ENCODE results near the gene MBD3L2B.
A peak's percentile ranks its signal among the peaks of the same experiment; 100 is the strongest.

Gene MBD3L2B

DNA sequence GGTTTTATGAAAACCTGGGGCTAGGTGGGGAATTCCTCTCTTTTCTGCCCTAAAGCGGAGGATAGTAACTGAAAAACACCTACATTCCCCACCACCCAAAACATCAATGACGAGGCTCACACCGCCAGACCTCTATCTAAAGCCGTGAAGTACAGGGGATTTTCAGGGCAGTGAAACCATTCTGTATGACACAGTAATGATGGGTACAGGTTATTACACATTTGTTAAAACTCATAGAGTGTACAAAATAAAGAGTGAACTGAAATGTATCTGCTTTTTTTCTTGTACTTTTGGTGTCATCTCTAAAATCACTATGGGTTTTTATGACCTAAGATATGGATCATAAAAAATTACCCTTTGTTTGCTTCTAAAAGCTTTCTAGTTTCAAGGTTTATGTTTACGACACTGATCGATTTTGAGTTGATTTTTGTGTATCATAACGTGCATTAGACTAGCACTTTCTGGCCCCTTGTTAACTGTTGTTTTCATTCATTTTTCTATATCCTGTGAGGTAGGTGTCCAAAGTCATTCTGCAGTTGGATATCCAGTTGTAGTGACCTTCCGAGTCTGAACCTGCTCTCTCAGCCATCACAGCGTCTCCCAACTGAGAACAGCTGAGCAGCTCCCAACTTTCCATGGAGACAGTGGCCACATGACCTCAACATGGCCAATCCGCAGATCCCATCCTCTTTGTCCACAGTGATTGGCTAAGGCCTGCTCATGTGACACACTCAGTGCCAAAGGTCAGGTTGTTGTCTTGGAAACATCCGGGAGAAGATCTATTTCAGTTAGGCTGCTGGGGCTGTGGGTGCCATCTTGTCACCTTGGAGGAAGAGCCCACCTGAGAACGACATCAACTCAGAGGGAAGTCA, 10.3 kb downstream of the MBD3L2B start:
- DNase-seq (ENCODE audit: low spot score), result no peak

DNA sequence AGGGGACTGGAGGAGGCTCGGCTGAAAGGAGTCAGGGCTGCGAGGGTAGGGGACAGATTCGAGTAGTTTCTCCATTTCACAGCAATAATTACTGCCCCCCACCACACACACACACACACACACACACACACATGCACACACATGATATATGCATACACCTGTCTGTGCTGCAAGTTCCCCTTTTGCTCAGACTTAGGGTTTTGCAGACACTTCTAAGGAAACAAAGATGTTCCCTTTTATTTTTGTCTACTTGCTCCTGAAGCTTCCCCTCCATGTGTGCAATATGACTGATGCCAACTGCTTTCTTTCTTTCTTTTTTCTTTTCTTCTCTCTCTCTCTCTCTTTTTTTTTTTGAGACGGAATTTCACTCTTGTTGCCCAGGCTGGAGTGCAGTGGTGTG, 13.4 kb downstream of the MBD3L2B start:
- no peak for DNase-seq (ENCODE audit: low spot score)

DNA sequence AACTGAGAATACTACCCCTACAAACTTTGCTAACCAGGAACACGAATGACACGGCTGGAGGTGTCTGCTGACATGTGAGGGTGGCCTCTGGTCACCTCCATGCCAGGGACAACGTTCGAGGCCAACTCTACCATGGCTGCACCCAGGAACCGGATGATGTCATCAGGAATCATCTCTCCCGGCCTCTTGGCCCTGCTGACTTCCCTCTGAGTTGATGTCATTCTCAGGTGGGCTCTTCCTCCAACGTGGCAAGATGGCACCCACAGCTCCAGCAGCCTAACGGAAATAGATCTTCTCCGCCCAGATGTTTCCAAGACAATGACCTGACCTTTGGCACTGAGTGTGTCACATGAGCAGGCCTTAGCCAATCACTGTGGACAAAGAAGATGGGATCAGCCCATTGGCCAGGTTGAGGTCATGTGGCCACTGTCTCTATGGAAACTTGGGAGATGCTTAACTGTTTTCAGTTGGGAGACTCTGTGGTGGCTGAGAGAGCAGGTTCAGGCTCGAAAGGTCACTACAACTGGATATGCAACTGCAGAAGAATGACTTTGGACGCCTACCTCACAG, 15.0 kb downstream of the MBD3L2B start:
- DNase-seq (ENCODE audit: low spot score), result no peak

DNA sequence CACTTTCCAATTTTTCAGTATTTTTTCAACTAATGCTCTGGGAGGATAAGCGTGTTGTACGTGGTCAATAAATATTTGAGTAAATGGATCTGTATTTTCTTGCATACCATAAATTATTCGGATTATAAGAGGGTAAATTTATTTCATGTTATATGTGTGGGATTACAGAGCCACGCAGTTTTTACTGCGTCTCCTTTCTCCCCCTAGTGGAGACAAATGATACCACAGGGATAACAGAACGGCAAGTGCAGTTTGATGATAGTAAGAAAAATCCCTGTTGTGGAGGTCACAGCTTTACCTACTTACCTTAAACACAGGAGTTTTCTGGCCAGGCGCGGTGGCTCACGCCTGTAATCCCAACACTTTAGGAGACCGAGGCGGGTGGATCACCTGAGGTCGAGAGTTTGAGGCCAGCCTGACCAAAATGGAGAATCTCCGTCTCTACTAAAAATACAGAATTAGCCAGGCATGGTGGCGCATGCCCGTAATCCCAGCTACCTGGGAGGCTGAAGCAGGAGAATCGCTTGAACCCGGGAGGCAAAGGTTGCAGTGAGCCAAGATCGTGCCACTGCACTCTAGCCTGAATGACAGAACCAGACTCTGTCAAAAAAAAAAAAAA, 16.8 kb downstream of the MBD3L2B start:
- no peak for DNase-seq (ENCODE audit: low spot score)

DNA sequence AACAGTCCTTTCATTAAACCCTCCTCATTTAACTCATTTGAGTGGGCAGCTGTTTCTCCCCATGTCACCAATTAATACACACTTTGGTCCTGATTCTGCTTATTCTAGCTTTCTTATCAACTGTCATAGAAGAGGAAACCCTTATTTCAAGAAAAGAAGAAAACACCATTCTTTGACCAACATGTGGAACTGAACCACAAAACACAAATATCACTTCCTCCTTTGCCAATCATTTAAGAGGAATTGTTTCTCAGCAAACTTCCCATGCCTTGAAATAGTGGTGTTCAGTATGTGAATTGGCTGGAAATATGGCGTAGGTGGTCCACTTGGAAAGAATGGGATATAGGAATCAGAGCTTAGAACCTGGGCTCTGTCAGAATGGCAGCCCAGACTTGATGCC, 20.4 kb downstream of the MBD3L2B start:
- no peak for DNase-seq (ENCODE audit: low spot score)

DNA sequence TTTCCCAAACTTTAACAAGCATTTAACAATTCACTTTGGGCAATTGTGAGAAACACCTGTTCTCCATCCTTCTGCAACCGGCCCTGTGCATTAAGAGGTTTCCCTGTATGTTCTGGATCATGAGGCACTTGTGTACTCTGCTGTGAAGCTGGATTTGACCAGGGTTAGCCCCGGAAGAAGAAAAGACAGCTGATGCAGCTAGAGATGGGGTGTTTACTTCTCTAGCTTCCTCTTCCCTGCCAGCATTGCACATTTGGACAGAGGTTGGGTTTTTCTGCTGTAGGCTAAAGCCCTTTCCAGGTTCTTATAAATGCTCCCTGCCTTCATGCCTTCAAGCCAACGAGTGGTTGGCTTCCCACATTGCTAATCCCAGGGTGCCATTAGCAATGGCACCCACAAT, 20.9 kb downstream of the MBD3L2B start:
- DNase-seq (ENCODE audit: low spot score), result no peak

DNA sequence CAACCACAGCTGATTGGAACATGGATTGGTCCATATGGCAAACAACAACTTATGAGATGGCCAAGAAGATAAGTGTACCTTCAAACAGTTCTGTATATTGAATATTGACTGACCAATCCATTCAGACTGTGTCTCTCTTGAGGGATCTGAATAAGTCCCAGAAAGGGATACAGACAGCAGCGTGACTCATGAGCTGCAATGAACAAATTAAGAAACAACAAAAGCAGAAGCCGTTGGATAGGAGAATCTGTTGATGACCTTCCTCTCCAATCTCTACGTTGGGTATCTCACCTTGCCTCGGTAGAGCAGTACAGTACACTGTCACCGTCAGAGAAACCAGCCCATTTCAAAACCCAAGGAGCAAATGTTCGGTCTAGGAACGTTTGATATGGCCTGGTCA, 21.3 kb downstream of the MBD3L2B start:
- DNase-seq (ENCODE audit: low spot score), result no peak

DNA sequence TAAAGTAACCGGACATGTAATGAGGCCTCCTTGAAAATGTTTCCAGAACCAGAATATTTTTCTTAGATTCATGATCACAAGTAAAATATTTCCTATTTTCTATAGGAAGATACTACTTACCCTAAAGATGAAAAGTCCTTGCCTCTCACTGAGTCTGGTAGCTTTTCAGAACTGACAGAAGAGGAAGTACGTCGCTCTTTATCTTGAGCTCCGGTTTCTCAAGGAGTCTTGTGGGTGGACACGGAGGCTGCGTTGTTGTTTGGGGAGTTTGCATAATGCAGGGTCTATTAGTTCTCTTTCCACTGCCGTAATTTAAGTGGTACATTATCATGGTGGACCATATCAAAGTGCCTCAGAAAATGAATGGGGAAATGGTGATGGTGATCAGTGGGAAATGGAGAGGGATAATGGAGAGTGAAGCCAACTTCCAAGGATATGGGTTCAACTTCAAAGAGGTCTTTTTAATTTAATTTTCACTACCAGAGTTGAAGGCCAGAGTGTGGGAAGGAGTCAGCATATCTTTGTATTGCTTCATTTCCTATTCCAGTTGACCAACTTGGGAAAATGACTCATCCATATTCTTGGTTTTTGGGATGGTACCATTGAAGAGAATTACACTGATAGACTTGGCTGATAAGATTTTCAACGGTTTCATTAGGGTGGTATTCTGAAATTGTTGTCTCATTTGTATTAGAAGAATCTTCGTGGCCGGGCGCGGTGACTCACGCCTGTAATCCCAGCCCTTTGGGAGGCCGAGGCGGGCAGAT, 23.4 kb downstream of the MBD3L2B start:
- no peak for DNase-seq (ENCODE audit: low spot score)

DNA sequence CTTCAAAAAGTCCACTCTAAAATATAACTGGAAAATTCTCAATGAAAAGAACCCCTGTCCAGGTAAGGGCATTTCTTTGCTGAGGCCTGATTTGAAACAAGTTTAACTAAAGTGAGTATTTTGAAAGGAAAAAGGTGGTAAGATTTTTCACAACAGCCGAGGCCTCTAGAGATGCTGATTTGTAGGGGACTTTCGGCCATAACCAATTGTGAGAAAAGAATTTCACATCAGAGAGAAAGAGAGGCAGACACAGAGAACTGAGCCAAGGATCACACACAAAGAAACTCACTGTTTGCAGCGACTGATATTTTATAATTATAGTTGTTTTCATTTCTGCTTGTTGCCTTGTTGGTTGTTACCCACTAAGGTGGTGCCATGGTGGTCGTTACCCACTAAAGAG, 24.4 kb downstream of the MBD3L2B start:
- no peak for DNase-seq (ENCODE audit: low spot score)

DNA sequence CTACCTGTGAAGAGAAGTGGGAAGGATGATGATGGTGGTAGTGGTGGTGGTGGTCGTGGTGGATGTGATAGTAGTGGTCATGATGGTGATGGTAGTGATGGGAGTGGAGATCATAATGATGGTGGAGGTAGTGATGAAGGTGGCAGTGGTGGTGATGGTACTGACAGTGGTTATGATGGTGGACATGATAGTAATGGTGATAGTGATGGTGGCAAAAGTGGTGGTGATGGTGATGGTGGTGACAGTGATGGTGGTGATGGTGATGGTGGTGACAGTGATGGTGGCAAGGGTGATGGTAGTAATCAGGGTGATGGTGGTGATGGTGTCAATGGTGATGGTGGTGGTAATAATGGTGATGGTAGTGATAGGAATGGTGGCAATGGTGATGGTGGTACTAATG, 26.2 kb downstream of the MBD3L2B start:
- no peak for DNase-seq (ENCODE audit: low spot score)

DNA sequence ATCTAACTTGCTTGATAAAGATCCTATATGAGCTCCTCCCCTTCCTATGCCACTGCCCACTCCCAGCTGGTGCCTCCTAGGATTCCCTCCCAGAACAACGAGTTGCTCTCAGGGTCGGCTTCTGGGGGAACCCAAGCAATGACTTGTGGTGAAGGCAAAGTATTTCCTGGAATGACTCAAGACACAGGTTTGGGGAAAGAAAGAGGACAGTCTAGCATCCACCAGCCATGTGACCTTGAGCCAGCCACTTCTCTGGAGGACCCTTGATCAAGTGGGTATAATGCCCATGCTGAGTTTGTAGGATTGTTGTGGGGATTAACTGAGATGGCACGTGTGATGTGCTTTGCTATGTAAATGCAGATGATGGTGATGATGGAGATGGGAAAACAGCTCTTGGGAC, 33.0 kb downstream of the MBD3L2B start:
- no peak for DNase-seq (ENCODE audit: low spot score)

DNA sequence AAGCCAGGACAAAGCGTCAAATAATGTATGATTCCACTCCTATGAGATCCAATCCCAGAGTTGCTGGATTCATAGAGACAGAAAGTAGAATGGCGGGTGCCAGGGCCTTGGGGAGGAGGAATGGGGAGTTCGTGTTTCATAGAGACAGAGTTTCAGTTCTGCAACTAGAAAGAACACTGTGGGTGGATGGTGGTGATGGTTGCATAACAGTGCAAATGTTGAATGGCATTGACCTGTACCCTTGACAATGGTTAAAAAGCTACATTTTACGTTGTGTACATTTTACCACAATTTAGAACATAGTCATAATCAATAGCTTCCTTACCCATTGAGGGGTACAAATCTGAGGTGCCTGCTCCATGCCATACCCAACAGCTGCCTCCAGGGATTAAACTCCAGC, 33.4 kb downstream of the MBD3L2B start:
- DNase-seq (ENCODE audit: low spot score), result no peak

DNA sequence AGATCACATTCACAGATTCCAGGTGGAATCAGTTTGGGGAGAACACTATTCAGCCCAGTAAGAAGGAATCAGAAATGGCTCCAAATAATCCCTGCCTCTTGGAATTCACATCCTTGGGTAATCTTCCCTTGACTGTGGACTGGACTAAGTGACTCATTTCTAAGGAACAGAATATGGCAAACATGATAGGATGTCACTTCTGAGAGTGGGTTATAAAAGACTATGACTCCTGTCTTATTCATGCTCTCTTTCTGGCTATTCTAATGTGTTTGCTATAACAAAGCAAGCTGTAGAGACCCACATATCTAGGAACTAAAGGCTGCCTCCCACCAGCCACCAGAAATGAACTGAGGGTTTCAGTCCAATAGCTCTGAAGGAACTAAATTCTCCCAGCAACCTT, 37.8 kb downstream of the MBD3L2B start:
- DNase-seq (ENCODE audit: low spot score), result no peak

DNA sequence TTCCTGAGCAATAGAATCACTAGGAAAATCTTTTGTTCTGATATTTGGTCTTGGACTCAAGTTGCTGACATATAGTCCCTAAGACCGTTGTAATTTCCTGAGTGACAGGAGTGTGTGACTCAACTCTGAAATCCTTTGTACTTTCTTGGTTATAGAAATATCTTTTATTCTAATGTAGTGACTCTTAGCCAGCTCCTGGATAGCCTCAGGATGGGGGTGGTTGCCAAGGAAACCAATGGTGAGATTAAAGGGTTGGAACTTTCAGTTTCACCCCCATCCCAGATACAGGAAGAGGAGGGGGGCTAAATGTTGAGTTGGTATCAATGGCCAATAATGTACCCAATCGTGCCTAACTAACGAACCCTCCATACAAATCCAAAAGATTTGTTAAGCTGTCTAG, 41.8 kb downstream of the MBD3L2B start:
- no peak for DNase-seq (ENCODE audit: low spot score)

DNA sequence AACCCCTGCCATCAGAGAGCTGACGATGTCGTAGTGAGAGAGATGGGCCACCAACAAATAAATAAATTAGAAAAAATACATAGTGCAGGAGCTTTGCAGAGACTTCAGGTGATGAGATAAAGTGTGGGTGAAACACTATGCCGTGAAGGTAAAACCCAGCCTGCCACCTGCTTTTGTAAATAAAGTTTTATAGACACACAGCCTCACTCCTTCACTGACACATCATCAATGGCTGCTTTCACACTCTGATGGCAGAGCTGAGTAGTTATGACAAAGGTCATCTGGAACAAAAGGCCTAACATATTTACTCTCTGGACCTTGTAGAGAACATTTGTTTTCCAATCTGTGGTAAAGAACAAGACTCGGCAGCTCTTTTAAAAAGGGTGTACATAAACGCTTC, 45.0 kb downstream of the MBD3L2B start:
- no peak for DNase-seq (ENCODE audit: low spot score)

DNA sequence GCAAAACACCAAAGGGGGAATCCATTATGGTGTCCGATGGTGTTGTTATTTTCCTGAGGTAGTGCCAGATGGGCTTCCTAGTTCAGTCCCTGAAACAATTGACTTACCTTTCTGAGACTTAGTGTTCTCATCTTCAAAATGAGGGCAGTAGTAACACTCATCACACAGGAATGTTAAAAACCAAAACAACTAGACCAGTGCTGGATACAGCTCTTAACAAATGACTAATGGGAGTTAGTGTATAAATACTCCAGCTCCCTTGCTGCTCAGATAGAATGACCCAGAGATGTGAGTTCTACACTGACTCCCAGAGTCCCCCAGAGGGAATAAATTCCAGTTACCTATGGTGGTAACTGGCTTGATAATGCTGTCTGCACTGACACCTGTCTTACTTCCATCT, 49.9 kb downstream of the MBD3L2B start:
- DNase-seq (ENCODE audit: low spot score), result peak; percentile 8

DNA sequence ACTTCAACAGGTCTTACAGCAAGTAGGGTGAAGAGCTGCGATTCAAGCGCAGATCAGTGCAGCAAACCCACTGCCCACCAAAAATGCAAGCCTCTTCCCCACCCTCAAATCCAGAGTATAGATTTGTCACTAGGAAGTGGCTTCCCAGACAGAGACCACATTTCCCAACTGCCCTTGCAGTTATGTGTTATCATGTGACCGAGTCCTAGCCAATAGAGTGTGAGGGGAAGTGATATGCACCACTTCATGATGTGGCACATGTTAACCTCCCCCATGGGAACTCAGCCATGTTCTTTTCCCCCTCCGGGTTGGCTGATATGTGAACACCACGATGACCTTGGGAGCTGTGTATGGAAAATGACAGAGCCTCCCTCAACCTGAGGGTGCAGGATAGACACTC, 50.8 kb downstream of the MBD3L2B start:
- no peak for DNase-seq (ENCODE audit: low spot score)

DNA sequence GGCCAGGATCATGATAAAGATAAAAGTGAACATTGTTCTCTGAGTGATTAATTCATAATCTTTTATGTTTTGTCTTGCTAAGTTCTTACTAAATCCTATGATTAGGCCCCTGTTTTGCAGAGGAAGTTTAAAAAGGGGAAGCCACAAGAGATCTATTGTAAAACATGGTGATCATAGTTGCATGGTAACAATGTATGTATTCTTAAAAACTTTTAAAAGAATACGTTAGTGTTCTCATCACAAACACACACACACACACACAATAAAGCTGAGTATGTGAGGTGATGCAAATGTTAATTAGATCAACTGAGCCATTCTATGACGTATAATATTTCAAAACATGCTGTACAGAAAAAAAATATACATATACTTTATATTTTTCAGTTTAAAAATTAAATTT, 51.2 kb downstream of the MBD3L2B start:
- no peak for DNase-seq (ENCODE audit: low spot score)

DNA sequence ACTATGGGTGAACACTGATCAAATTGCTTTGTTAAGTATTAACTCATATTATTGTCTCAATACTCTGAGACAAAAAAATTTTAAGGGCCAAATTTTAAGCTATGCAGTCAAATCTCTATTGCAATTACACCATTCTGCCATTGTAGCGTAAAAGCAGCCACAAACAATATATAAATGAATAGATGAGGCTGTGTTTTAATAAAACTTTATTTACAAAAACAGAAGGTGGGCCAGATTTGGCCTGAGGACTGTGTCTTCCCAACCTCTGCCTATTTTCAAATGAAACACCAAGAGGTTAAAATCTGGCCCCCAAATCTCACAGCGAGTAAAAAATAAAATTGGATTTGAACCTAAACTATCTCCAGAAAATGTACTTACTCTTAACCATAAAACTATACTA, 51.7 kb downstream of the MBD3L2B start:
- DNase-seq (ENCODE audit: low spot score), result no peak
